HG03135 (cell line): ENCODE results near the gene LUC7L.
"Not testable (repeated sequence)": the region's sequence is repeated elsewhere in the genome, so short reads cannot be mapped to it uniquely, and the experiment has no call there.

Experiments used
- ATAC-seq: cut with Tn5 transposase; IDR thresholded peaks from one replicate; pipeline ENCODE4 v1.9.1; 2021; ENCODE audit warnings: mild to moderate bottlenecking, moderate library complexity; ENCODE audit not compliant: unreplicated experiment

LUC7L gene, protein sequence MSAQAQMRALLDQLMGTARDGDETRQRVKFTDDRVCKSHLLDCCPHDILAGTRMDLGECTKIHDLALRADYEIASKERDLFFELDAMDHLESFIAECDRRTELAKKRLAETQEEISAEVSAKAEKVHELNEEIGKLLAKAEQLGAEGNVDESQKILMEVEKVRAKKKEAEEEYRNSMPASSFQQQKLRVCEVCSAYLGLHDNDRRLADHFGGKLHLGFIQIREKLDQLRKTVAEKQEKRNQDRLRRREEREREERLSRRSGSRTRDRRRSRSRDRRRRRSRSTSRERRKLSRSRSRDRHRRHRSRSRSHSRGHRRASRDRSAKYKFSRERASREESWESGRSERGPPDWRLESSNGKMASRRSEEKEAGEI

DNA sequence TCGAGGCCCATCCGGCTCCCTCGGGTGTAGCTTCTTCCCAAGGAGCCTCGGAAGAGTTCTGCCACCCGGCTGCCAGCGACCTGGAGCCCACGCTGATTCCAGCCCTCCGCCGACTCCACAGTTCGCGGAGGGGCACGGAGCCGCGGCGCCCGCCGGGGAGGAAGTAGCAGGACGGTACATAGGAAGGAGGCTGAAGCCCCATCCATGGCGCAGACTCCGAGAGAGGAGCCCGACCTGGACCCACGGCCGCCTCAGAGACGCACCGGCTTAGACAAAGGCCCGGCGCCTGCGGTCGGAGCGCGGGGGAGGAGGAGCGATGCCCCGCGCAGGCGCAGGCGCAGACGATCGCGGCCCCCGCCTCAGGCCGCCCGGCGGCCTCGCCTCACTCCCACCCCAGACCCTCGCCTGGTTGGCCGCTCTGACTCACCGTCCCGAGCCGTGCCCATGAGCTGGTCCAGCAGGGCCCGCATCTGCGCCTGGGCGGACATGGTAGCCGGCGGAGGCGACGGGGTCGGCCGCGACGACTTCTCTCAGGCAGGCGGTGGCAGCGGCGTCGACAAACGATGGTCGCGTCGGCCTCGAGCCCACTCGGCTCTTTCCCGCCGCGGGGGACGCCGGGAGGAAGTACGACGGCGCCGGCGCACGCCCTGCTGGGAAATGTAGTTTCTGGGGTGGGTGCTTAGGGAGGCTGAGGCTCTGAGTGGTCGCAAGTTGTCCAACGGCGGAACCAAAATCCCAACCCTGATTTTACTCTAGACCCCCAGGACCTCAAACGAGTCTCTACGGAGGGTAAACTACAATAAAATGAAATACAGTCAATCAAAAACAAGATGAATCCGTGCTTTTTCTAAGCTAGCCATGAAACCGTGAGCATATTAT is at the start of gene LUC7L:
Gene LUC7L, minus strand, starts transcription at position 598 of the 879 bp plus-strand sequence. Its CDS starts 110 bp downstream, at position 488.
- ATAC-seq = peak; percentile 82

DNA sequence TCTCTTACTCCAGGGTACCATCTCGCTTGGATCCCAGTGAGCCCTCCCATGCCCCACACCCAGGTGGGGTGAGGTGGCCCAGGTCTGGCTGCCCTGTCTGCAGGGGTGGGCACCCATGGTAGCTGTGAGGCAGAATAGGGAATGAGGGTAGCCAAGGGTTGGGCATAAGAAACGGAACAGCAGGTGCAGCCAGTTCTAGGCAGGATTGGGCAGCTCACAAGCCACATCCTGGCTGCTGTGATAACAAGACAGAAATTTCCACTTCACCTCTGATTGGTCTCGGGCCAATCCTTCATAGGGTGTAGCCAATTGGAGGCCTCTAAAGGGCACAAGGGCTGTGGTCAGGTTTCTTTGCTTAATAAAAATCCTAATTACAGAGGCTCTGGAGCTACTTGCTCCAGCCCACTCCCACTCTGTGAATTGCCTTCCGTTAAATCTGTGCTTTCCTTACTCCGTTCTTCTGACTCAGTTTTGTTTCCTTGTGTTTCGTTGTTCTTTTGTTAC is 49.7 kb upstream of the LUC7L start:
- ATAC-seq = no peak

DNA sequence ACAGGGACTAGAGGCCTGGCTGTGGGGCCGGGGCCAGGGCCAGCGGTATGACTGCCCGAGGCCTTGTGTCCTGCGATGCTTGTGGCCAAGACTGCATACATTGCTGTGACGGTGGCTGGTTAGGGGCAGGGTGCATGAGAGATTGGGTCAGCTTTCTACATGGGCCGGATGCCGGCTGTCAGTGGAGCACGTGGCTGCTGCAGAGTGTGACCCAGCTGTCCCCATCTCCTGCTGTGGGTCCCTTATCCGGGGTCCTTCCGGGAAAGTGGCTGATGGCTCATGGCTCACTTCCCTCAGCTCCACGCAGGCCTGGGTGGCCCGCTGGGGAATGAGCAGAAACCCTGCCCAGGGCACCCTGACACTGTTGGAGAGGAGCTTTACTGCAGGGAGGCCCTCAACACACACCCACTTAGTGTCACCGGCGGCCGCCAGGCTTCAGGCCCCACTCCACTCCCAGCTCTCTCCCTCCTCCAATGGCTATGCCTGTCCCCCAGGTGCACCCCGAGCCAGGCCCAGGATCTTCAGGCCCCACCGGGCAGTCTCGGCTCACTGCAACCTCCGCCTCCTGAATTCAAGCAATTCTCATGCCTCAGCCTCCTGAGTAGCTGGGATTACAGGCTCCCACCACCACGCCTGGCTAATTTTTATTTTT is 47.3 kb upstream of the LUC7L start:
- ATAC-seq = no peak

DNA sequence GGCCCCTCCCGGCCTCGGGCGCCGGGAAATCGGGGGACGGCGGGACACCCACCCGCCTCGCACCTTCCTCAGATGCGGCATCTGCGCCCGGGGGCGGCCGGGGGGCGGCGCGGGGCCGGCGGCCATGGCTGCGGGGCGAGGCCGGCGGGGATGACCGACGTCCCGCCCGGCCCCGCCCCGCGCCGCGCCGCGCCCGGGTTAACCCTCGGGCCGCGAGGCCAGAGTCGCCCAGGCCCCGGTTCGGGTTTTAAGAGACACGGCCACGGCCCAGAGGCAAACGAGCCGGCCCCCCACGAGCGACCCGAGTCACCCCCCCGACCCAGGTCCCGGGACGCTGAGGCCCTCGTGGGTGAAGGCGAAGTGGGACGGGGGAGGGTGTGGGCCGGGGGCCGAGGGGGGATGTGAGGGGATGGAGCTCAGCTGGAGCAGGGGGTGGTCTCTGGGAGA is 46.6 kb upstream of the LUC7L start, which contains the start of gene RGS11:
Gene RGS11, minus strand, starts transcription at position 159 of the 447 bp plus-strand sequence. Its CDS starts 33 bp downstream, at position 126.
- ATAC-seq = no peak

DNA sequence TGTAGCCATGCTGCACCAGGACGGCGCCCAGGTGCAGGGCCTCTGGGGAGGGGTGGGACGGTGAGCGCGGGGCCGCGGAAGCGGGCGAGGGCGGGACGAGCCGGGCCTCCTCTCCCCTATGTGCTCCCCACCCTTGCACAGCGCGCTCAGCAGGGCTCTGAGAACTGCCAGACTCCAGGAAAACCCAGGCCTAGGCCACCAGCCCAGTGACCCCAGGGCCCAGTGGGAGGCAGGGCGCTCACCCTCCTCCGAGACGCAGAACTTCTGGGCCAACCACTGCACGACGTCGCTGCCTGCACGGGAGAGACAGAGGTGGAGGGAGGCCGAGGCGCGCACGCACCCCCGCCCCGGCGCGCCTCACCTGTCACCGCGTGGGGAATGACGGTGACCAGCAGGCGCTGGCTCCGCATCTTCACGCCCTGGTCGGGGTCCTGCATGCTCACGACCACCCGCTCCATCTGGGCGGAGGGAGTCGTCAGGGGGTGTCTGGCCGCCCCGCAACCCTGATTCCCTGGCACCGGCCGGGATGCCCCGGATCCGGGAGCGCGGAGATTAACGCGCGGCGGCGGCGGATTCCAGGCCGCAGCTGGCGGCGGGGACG is 45.9 kb upstream of the LUC7L start:
- no peak for ATAC-seq

DNA sequence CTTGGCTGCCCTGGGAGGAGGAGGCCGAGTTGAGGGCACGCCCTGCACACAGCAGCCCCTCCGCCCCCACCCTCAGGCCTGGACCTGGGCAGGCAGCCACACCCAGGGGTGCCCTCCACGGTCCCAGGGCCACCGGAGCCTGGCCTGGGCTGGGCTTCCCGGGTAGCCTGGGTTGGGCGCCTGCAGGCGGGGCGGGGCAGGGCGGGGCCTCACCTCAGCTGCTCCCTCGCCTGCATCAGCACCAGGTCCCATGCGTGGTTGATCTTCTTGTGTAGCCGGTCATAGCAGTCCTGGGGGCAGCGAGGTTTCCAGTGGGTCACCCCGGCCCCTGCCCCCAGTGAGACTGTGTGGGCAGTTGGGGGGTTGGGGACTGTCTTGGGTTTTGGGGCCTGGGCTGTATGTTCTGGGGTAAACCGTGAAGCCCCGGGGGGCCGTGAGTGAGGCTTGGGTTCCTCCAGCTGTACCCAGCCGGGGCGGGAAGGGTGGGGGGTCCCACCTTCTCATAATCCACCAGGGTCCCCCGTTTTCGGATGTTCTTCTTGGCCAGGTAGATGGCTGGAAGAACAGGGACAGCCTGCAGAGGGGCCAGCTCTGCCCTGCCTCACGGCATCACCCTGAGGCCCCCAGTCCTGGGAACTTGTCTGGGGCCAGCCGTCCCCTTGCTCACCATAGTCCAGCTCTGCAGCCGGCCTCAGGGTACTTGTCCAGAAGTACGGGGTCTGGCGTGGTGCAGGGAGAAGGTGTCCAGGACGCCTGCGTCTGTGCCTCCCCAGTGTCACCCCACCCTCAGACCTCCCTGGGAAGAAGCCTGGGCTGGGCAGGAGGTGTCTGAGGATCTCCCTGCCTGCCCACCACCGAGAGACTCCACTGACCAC is 44.5 kb upstream of the LUC7L start:
- no peak for ATAC-seq

DNA sequence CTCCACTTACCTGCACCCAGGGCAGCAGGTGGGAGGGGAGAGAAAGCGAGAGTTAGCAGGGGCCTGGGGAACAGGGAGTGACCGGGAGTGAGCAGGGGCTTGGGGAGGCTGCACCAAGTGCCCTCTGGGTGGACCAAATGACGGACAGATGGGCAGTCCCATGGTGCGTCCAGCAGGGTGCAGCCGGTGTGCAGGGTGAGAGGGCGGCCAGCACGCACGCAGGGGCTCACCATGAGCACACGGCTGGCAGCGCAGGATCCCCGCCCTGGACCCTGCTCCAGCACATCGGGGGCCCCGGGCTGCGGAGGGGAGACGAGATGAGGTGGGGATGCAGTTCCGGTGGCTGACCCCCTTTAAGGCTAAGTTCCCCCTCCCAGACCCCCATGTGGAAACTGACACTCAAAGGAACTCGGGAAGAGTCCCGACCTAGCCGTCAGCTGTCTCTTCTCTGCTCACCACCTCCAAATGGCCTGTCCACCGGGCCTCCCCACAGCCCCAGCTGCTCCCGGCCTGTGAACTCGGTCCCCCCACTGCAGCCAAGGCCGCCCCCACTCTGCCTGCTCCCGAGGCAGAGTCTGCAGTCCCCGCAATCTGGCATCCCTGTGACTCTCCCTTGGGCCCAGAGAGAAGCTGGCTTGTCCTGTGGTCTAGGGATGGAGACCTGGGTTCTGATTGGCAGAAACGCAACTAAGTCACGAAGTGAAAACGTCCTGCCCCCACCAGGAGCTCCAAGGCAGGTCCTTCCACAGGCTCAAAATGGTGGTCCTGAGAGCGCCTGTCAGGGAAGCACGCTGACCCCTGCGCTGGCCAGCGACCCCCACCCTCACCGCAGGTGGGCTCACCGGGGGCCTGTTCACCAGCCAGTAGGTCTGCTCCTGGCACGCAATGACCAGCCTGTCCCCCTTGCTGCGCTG is 43.6 kb upstream of the LUC7L start:
- no peak for ATAC-seq

DNA sequence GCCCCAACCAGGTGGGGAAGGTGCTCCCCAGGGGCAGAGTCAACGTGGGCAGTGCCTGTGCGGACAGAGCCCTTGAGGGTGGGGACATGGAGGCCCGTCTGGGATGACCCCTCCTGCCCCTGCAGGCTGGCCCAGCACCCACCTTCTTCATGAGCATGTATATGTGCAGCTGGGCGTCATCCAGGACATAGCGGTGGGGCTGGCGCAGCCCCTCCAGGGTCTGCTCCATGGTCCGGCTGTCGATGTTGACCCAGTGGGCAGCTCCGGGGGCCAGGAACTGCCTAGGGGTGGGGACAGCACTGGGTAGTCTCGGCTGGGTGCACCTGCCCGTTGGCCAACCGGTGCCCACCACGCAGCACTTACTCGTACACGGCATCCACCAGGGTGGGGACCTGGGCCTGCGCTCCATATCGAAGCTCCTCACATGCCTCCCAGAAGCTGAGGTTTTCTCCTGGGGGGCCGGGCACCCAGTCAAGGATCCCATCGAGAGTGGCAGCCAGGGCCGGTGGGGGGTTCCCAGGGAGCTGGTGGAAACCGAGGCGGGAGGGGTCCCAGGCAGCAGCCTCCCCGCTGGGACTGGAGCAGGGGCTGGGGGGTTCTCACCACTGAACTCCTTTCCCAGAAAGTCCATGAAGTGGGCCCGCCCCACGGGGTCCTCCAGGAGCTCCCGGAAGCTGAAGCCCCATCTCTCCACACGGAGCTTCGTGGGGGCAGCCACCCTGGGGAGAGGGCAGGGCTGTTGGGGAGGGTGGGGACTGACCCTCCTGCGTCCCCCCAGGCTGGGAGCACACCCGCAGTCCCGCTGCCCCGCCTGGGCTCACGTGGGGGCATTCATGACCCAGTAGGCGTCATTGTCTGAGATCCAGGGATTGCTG is 41.4 kb upstream of the LUC7L start:
- ATAC-seq = no peak

DNA sequence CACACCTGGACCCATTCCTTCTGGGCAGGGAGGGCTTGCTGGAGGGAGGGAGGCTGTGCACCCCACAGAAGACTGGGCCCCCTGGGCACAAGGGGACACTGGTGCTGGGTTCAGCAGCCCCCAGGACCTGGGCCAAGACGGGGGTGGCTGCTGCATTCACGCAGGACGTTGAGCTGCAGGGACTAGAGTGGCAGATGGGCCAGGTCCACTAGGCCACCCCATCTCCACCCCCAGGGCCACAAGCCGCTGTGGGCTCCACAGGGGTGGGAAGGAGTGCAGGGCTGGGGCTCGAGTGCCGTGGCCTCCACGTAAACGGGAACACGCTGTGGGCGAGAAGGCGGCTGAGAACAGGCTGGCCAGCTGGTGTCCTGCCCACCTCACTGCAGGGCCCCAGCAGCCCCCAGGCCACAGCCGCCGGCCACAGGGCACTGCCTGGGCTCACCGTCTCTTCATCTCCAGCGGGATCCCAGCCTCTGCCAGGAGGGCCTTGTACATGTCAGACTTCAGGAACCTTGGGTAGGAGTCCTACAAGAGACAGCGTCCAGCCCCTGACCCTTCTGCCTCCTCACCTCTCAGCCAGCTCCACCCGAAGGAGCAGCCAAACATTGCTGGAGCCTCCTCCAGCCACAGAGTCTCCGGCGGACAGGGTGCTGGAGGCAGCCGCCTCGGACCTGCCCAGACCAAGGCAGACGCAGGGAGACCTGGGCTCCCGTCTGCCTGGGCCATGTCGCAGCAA is 40.0 kb upstream of the LUC7L start:
- ATAC-seq = no peak

DNA sequence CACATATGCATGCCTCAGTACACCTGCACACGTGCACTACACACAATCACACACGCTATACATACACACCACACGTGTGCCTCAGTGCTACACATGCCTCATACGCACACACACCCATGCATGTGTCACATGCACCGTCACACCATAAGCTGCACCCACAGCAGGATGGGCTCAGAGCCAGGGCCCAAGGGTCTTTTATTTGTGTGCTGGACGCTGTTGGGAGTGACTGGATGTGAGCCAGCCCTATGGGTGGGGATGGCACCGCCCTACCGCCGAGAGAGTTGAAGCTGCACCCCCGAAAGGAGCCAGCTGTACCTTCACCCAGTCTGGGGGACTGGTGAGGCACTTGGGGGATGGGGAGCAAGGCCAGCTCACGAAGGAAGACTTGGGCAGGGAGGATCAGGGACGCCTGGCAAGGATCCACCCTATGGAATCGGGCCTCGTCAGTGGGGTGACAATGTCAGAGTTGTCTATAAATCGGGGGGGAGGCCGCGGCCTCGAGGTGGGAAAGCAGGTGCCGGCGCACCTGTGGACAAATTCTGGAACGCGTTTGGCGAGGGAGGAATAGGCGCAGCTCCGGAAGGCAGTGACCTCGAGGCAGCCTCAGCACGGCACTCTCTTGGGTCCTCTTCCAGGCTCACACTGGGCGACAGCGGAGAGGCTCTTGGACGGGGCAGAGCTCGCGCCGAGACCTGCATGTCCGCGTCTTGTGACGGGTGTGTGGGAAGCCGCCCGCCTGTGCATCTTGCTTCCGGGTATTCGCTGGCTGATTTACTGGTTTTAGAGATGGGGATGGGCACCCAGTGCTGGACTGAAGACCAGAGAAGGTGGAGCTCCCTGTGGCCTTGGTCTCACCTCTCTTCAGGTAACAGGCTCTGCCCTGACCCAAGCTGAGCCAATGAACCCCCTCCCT is 39.1 kb upstream of the LUC7L start:
- ATAC-seq = no peak

DNA sequence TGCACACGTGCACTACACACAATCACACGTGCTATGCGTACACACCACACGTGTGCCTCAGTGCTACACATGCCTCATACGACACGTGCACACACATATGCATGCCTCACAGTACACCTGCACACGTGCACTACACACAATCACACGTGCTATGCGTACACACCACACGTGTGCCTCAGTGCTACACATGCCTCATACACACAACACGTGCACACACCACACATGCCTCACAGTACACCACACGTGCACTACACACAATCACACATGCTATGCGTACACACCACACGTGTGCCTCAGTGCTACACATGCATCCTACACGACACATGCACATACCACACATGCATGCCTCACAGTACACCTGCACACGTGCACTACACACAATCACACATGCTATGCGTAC is 38.3 kb upstream of the LUC7L start:
- ATAC-seq = not testable (repeated sequence)

DNA sequence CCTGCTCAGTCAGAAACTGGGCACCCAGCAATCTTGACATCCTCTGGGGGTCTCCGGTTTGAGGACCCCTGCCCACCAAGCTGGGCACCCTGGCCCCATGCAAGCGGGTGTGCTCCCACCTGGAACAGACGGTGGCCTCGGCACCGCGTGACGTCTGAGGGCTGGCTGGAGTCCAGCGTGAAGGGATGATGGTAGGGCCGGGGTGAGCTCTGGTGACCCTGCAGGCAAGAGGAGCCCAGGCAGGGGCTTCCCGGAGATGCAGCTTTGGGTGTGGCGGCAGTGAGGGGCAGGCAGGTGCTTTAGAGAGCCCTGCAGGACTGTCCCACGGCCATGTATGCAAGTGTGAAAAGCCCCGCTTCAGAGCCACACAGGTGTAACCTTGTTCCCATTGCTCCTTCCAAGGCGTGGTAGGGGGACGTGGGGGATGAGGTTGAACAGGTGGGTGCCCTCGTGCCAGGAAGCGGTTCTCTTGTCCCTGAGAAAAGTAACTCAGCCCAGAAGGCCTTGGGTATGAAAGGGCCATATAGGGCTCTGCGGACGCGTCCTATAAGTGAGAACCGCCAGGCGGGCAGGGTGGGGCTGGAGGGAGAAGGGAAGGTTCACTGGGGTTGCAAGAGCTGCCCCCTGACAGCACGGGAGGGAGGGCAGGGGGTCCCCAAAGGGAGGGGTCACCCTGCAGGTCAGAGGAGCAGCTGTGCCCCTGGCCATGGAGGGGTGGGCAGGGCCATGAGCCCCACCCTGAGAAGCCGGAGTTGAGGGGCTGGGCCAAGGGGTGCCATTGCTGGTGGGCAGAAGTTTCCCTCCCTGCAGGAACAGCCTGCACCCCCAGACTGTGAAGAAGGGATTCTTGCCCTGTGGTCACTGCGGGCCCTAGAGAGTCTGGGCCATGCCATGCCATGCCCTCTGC is 37.3 kb upstream of the LUC7L start:
- ATAC-seq = no peak

DNA sequence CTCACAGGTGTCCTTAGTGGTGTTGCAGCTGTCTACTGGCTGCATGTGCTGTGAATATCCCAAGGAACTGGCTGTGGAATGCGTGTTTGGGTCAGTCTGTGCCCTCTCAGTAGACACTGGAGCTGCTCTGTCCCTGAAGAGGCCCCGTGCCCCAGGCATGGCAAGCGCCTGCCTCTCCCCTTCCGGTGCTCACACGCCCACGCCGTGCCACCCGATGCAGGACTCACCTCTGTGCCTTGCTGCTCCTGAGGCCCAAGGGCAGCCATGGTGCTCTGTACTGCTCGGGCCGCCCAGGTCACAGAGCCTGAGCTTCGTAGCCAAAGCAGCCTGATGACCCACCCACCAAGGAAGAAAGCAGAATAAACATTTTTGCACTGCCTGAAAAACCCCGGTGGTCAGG is 36.5 kb upstream of the LUC7L start:
- ATAC-seq = no peak

DNA sequence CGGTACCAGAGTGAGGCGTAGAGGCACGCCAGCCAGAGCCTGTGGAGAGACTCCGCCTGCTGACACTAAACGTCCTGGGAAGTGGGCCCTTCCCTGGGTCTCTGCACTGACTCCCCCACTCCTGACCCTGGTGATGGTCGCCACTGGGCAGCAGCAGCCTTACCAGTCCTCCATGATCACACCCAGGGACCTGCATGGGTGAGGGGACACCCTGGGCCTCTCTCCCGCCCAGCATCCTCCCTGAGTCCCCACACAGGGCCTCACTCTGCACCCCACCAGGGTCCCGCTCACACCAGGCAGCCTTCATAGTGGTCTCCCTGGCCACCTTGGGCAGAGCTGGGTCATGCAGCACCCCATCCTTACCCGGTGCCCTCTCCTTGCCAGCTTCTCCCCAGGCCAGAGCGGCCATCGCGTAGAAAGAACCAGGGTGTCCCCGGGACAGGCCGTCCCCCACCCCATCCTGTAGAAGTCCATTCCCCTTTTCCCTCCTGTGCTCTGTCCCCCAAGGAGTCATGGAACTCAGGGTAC is 35.8 kb upstream of the LUC7L start:
- ATAC-seq = no peak
